ENCODE data around the gene ANO10. TPM values are rescaled to one million over a fixed set of nuclear protein-coding genes. Genes with fewer than 3 reads are reported as not detected.
"Not testable (repeated sequence)": the region's sequence is repeated elsewhere in the genome, so short reads cannot be mapped to it uniquely, and the experiment has no call there.

The ANO10 gene, protein sequence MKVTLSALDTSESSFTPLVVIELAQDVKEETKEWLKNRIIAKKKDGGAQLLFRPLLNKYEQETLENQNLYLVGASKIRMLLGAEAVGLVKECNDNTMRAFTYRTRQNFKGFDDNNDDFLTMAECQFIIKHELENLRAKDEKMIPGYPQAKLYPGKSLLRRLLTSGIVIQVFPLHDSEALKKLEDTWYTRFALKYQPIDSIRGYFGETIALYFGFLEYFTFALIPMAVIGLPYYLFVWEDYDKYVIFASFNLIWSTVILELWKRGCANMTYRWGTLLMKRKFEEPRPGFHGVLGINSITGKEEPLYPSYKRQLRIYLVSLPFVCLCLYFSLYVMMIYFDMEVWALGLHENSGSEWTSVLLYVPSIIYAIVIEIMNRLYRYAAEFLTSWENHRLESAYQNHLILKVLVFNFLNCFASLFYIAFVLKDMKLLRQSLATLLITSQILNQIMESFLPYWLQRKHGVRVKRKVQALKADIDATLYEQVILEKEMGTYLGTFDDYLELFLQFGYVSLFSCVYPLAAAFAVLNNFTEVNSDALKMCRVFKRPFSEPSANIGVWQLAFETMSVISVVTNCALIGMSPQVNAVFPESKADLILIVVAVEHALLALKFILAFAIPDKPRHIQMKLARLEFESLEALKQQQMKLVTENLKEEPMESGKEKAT
- total RNA-seq: 1 to 10 TPM; 3.1 to 4.8 (median 4.7) TPM

DNA sequence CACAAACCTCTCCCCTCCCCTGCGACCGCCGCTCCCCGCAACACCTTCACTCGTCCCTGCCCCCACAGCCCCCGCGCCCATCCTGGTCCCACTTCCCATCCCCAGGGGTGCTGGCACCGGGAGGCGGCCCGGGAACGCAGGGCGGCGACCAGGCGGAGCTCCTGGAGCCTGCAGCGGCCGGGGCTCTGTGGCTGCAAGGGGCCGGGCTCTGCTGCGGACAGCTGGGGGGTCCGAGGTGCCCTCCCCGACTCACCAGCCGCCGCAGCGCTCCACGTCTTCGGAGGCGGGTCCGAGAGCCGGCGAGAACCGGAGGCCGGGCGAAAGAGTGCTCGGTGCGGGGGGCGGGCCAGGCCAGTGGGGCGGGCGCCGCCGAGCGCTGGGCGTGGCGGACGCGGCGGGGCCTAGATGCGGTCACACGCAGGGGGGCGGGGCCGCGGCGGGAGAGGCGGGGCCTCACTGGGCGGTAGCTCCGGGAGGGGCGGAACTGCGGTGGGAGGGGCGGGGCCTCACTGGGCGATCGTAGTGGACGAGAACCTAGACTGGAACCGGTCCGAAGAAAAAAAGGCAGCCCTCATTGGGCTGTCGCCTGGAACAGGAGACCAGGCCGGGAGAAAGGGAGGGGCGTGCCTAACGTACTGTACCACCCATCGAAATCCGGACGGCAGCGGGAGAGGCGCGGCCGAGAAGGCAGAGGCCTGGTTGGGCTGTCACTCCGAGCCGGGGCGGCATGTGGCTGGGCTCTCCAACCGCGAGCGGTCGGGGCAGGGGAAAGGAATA, at the start of gene ANO10:
Gene ANO10 (minus strand): TSS at position 356 of the 777 bp plus-strand sequence. CDS start 16,159 bp downstream, outside the sequence.
- peak; percentile 93 to 94 for ATAC-seq
- Mint-ChIP-seq H3K27me3 (ENCODE audit: low read depth) (no peaks in the 10 kb centered on the region), H3K36me3 (ENCODE audit: insufficient read depth) (no peaks in the 10 kb centered on the region), H3K9me3 (no peaks in the 10 kb centered on the region), H3K4me3 (peak within 1 kb of the TSS; percentile 88), H3K4me1 (ENCODE audit: low read depth) (peaks cover 13% of the 10 kb centered on the region)
- peak; percentile 94 for DNase-seq

DNA sequence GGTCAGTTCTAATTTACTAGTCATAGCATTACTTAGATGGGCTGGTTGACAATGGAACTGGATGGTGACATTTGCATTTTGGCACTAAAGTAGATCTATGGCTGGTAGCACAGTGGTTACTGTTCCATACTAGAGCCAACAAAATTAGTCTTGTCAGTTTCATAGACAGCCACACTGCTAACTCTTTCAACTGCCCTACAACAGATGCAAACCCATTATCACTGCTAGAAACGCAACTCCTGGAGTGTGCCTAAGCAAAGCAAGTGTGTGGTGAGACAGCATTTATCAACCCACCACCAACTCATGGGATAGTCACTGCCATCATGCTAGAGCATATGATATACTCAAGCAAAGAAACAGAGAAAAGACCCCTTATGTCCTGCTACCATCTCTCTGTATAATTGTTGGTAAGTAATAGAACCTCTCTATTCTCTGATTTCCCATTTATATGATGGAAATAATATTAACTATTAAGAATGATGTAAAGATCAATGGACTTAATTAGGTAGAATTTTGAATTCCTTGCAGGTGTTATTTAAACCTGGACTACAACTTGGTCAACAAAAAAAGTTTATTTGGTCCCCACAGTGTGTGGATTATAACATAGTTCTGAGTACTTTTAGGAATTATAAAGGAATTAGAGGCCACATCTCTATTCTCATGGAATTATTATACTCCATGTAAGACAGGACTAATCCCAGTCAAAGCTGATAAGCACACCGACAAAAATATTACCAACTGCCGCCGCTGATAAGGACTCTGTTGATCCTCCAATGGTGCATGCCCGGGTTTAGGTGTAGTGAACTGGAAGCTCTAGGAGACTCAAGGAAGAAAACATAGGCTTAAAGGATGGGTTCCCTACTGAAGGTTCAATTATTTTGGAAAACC, 49.1 kb upstream of the ANO10 start:
- Mint-ChIP-seq H3K4me3 (no peak overlapping the region), H3K9me3 (no peaks in the 10 kb centered on the region), H3K4me1 (ENCODE audit: low read depth) (no peaks in the 10 kb centered on the region), H3K36me3 (ENCODE audit: insufficient read depth) (peaks cover 1% of the 10 kb centered on the region), H3K27me3 (ENCODE audit: low read depth) (peaks cover 10% of the 10 kb centered on the region)
- ATAC-seq (no peak), DNase-seq (no peak)

DNA sequence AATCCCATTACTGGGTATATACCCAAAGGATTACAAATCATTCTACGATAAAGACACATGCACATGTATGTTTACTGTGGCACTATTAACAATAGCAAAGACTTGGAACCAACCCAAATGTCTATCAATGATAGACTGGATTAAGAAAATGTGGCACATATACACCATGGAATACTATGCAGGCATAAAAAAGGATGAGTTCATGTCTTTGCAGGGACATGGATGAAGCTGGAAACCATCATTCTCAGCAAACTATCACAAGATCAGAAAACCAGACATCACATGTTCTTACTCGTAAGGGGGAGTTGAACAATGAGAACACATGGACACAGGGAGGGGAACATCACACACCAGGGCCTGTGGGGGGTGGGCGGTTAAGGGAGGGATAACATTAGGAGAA, 43.2 kb upstream of the ANO10 start:
- not testable (repeated sequence) for ATAC-seq, H3K9me3 Mint-ChIP-seq

DNA sequence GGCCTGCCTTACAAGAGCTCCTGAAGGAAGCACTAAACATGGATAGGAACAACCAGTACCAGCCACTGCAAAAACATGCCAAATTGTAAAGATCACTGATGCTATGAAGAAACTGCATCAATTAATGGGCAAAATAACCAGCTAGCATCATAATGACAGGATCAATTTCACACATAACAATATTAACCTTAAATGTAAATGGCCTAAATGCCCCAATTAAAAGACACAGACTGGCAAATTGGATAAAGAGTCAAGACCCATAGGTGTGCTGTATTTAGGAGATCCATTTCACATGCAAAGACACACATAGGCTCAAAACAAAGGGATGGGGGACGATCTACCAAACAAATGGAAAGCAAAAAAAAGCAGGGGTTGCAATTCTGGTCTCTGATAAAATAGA, 39.6 kb upstream of the ANO10 start:
- not testable (repeated sequence) for H3K9me3 Mint-ChIP-seq; H3K36me3 Mint-ChIP-seq (ENCODE audit: insufficient read depth); DNase-seq; ATAC-seq; H3K27me3 Mint-ChIP-seq (ENCODE audit: low read depth); H3K4me1 Mint-ChIP-seq (ENCODE audit: low read depth); H3K4me3 Mint-ChIP-seq

More for the DNA sequence above, 43.2 kb upstream of the ANO10 start:
- not testable (repeated sequence) for H3K4me3 Mint-ChIP-seq; DNase-seq; H3K36me3 Mint-ChIP-seq (ENCODE audit: insufficient read depth); H3K4me1 Mint-ChIP-seq (ENCODE audit: low read depth)
- H3K27me3 Mint-ChIP-seq (ENCODE audit: low read depth): peaks cover 19% of the 10 kb centered on the region

DNA sequence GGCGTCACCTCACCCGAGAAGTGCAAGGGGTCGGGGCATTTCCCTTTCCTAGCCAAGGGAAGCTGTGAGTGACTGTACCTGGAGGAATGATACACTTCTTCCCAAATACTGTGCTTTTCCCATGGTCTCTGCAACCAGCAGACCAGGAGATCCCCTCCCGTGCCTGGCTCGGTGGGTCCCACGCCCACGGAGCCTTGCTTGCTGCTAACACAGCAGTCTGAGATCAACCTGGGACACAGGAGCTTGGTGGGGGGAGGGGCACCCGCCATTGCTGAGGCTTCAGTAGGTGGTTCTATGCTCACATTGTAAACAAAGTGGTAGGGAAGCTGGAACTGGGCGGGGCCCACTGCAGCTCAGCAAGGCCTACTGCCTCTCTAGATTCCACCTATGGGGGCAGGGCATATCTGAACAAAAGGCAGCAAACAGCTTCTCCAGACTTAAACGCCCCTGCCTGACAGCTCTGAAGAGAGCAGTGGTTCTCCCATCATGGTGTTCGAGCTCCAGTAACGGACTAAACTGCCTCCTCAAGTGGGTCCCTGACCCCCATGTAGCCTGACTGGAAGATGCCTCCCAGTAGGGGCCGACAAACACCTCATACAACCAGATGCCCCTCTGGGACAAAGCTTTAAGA, 37.6 kb upstream of the ANO10 start:
- Mint-ChIP-seq H3K27me3 (ENCODE audit: low read depth) (peaks cover 9% of the 10 kb centered on the region), H3K4me1 (ENCODE audit: low read depth) (no peaks in the 10 kb centered on the region), H3K36me3 (ENCODE audit: insufficient read depth) (no peaks in the 10 kb centered on the region), H3K9me3 (no peaks in the 10 kb centered on the region), H3K4me3 (no peak overlapping the region)
- no peak for DNase-seq
- ATAC-seq: no peak

DNA sequence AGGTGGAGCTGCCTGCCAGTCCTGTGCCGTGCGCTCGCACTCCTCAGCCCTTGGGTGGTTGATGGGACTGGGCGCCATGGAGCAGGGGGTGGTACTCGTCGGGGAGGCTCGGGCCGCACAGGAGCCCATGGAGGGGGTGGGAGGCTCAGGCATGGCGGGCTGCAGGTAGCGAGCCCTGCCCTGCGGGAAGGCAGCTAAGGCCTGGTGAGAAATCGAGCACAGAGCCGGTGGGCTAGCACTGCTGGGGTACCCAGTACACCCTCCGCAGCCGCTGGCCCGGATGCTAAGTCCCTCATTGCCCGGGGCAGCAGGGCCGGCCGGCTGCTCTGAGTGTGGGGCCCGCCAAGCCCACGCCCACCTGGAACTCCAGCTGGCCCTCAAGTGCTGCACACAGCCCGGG, 34.6 kb upstream of the ANO10 start:
- ATAC-seq; H3K4me1 Mint-ChIP-seq (ENCODE audit: low read depth); H3K4me3 Mint-ChIP-seq; H3K9me3 Mint-ChIP-seq; DNase-seq; H3K27me3 Mint-ChIP-seq (ENCODE audit: low read depth); H3K36me3 Mint-ChIP-seq (ENCODE audit: insufficient read depth): not testable (repeated sequence)

DNA sequence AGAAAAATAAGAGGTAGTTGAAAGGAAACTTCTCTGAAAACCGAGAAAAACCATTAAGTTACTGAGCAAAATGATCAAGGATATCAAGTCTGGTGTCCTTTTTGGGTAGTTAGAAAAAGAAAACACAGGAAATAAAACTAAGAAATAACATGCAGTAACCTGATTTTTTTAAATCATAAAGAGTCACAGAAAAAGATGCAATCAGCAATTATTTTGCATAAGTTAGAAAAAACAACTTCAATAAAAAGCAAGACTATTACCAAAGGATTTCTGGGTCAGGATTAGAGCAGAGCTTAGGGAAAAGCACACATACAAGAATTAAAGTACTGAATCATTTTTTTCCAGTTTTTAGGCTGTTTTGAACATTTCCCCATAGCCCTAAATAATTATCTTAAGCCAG, 28.5 kb upstream of the ANO10 start:
- Mint-ChIP-seq H3K4me1 (ENCODE audit: low read depth) (no peaks in the 10 kb centered on the region), H3K4me3 (no peak overlapping the region), H3K27me3 (ENCODE audit: low read depth) (peaks cover 10% of the 10 kb centered on the region), H3K9me3 (no peaks in the 10 kb centered on the region), H3K36me3 (ENCODE audit: insufficient read depth) (no peaks in the 10 kb centered on the region)
- DNase-seq (no peak), ATAC-seq (no peak)

DNA sequence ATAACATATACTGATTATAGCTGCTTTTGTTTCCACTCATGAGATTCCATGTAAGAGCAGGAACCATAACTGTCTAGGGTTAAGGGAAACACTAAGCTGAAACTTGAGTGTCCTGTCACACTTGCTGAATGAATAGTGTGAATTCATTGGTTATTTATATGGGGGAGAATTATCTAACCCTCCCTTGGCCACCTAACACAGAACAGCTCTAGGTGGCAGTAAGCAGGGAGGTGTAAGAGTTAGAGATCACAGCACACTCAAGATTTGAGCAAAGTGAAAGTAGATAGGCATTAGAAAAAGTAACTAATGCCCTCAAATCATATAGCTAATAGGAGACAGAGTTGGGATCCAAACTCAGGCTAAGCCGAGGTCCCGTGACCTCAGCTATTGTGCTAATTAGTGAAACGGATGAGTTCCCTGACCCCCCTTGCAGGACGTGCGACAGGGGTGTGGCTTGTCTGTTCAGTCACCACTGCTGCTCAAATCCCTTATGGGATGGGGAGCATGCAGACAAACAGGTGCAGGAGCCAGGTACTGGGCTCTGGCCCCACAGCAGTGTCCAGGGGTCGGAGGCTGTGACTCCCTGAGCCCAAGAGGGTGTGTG, 27.7 kb upstream of the ANO10 start:
- ATAC-seq: no peak

DNA sequence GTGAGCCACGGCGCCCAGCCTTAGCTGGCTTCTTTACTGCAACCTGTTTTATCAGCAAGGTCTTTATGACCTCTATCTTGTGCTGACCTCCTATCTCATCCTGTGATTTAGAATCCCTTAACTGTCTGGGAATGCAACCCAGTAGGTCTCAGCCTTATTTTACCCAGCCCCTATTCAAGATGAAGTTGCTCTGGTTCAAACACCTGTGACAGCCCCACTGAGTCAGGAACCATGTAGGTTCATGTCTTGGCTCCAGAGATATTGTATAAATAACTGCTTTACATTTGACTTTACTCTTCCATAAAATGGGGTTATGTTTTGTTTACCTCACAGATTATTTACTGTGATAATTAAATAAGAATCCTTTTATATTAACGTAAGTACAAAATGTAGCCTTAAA, 27.1 kb upstream of the ANO10 start:
- ATAC-seq: no peak
- Mint-ChIP-seq H3K36me3 (ENCODE audit: insufficient read depth) (no peaks in the 10 kb centered on the region), H3K9me3 (no peaks in the 10 kb centered on the region)

More for the DNA sequence above, 27.7 kb upstream of the ANO10 start:
- Mint-ChIP-seq H3K36me3 (ENCODE audit: insufficient read depth) (no peaks in the 10 kb centered on the region), H3K9me3 (no peaks in the 10 kb centered on the region), H3K27me3 (ENCODE audit: low read depth) (peaks cover 13% of the 10 kb centered on the region), H3K4me1 (ENCODE audit: low read depth) (no peaks in the 10 kb centered on the region), H3K4me3 (no peak overlapping the region)
- DNase-seq: no peak

DNA sequence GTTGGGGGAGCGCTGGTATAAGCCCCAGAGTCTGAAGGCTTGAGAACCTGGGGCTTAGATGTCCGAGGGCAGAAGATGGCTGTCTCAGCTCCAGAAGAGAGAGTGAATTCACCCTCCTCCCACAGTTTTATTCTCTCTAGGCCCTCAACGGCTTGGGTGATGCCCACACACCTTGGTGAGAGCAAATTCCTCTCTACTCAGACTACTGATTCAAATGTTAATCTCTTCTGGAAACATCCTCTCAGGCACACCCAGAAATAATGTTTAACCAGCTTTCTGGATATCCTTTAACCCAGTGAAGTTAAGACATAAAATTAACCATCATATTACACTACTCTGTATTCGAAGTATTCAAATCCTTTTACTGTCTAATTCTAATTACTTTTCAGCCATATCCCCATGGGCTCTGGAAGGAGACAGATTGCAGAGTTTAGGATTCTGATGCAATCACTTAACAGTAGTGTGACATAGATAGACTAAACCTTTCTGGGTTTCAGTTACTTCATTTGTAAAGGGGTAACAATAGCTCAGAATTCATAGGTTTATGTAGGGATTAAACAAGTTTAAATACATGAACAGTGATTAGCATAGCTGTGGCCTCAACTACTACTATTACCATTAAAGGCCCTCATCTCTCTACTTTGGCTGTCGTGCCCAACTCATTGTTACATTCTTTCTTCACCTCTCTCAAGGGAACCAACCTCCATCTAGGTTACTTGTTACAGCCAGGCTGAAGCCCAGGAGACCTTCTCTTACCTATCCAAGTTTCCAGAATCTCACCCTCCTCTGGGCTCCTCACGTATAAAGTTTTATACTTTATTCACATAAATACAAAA, 25.7 kb upstream of the ANO10 start:
- H3K36me3 Mint-ChIP-seq (ENCODE audit: insufficient read depth): no peaks in the 10 kb centered on the region
- DNase-seq (no peak), ATAC-seq (no peak)
- no peaks in the 10 kb centered on the region for H3K4me1 Mint-ChIP-seq (ENCODE audit: low read depth)
- H3K27me3 Mint-ChIP-seq (ENCODE audit: low read depth): peaks cover 13% of the 10 kb centered on the region
- H3K9me3 Mint-ChIP-seq: no peaks in the 10 kb centered on the region
- H3K4me3 Mint-ChIP-seq: no peak overlapping the region

More for the DNA sequence above, 27.1 kb upstream of the ANO10 start:
- Mint-ChIP-seq H3K4me1 (ENCODE audit: low read depth) (no peaks in the 10 kb centered on the region), H3K4me3 (no peak overlapping the region), H3K27me3 (ENCODE audit: low read depth) (peaks cover 14% of the 10 kb centered on the region)
- no peak for DNase-seq

DNA sequence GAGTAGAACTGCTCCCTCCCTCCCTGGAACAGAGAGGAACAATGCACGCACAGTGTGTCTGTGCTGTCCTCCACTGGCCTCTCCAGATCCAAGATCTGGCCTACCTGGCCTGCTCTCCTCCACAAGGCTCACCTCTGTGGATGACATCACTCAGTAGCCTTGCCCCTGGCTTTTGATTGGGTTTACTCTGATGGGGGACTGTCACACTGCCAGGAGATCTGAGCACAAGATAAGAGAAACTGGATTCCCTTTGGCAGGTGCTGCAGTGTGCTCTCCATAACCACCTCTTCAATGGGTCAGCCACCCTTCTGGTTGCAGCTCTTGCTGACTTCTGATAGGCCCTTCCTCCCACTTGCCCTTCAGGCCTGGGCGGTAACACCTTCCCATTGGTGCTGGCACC, 22.6 kb upstream of the ANO10 start:
- Mint-ChIP-seq H3K27me3 (ENCODE audit: low read depth) (peaks cover 4% of the 10 kb centered on the region), H3K36me3 (ENCODE audit: insufficient read depth) (no peaks in the 10 kb centered on the region), H3K4me3 (no peak overlapping the region), H3K9me3 (no peaks in the 10 kb centered on the region), H3K4me1 (ENCODE audit: low read depth) (no peaks in the 10 kb centered on the region)
- no peak for DNase-seq
- ATAC-seq: no peak

DNA sequence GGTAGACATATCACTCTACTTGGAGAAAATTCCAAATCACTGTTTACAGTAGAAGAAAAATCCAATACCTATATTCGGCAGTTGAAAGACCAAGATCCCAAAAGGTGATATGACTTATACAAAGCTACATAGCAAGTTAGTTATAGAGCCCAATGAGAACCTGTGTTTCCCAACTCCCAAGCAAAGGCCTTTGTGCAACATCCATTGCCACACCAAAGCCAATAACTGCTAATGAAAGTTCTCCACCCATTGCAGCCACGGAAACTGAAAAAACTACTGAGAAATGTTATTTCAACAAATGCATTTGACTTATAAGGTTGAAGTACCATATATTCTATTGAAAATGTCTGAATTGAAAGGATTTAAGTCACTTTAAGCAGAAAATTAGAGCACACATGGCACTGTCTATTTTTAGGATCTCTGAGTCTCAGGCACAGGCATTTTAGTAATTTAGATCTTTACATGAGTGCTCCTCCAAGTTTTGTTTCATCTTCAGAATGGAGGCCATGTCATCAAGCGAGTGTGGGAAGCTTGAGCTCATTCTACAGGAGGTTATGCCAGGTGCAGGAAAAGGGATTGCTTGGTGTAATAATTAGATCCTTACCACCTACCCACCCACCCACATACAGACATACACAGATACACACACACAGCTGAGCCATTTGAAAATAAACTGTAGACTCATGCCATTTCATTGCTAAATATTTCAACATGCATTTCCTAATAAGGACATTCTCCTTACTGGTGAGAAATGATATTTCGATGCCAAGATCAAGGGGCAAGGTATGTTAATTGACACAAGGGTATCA, 19.7 kb upstream of the ANO10 start:
- Mint-ChIP-seq H3K9me3 (no peaks in the 10 kb centered on the region), H3K4me1 (ENCODE audit: low read depth) (peaks cover 3% of the 10 kb centered on the region), H3K36me3 (ENCODE audit: insufficient read depth) (no peaks in the 10 kb centered on the region), H3K4me3 (no peak overlapping the region), H3K27me3 (ENCODE audit: low read depth) (peaks cover 4% of the 10 kb centered on the region)
- no peak for DNase-seq
- no peak for ATAC-seq

Measured in activated T-cell treated with anti-CD3 and anti-CD28 coated beads, Interleukin-2, amount 50 U/mL, for 4 hours (primary cell).